ENCODE measurements around the gene HAPSTR1. TPM values are rescaled to one million over a fixed set of nuclear protein-coding genes. Genes with fewer than 3 reads are reported as not detected.
"Not testable (repeated sequence)": the region's sequence is repeated elsewhere in the genome, so short reads cannot be mapped to it uniquely, and the experiment has no call there.

The HAPSTR1 gene
- polyA plus RNA-seq, 2 of the 4 experiments (the other 2 are of a cell fraction) = 22.4 to 36.9 TPM

- Histone ChIP-seq H3K27ac (no peak overlapping the region), H3K4me3 (no peak overlapping the region), H3K9me3 (peaks cover 15% of the 10 kb centered on the region; the same call in 2 of the 3 replicates), H3K4me1 (peaks cover 6% of the 10 kb centered on the region), H3K4me2 (no peak overlapping the region)
- FAIRE-seq (no peak), ATAC-seq (no peak), DNase-seq (ENCODE audit: low read depth in 1 of 2, low spot score in 1 of 2) (no peak)
- WGBS (ENCODE audit: missing lambda C conversion rate) = 92% methylated on average over 7 of the region's 7 CpGs
- CTCF ChIA-PET = no interaction called here
- TF ChIP-seq CBX8 (IDR thresholded peaks at IDR 0.05) (no peak), MAX (IDR thresholded peaks at IDR 0.05) (no peak), EHF (CRISPR knock-in tag; IDR thresholded peaks at IDR 0.05) (no peak), NR3C1 (IDR thresholded peaks at IDR 0.05) (no peak), FOSL2 (IDR thresholded peaks at IDR 0.05) (no peak), FOSL2 (CRISPR knock-in tag; IDR thresholded peaks at IDR 0.05) (no peak), PHF8 (IDR thresholded peaks at IDR 0.05; ENCODE audit: borderline replicate concordance, low read depth) (no peak), KDM1A (IDR thresholded peaks at IDR 0.05; ENCODE audit: low read depth) (no peak), ZC3H11A (IDR thresholded peaks at IDR 0.05) (no peak), USF2 (IDR thresholded peaks at IDR 0.05) (no peak), FOXS1 (CRISPR knock-in tag; IDR thresholded peaks at IDR 0.05) (no peak), ESRRA (IDR thresholded peaks at IDR 0.05; ENCODE audit: borderline replicate concordance, low read length) (no peak), ATOH8 (CRISPR knock-in tag; IDR thresholded peaks at IDR 0.05; ENCODE audit: low read depth) (no peak), HES2 (IDR thresholded peaks at IDR 0.05) (no peak), RFX5 (IDR thresholded peaks at IDR 0.05) (no peak), ELK1 (IDR thresholded peaks at IDR 0.05; ENCODE audit: low read depth, low read length) (no peak), SMC3 (IDR thresholded peaks at IDR 0.05) (no peak), HOXA7 (CRISPR knock-in tag; IDR thresholded peaks at IDR 0.05) (no peak)
- POLR2A ChIA-PET = interaction anchor here (1.3 kb wide), 1 partner anchor 9 kb away, joined by 10 read pairs; the partner anchor contains the start of gene HAPSTR1
Measured at GRCh38 chr16:9082422-9082821, 9.0 kb upstream of the HAPSTR1 start.

- H3K27ac ChIP-seq; DNase-seq (ENCODE audit: low read depth in 1 of 2, low spot score in 1 of 2); H3K4me3 ChIP-seq; H3K9me3 ChIP-seq; FAIRE-seq; H3K4me1 ChIP-seq; POLR2A ChIA-PET; H3K4me2 ChIP-seq; ATAC-seq: not testable (repeated sequence)
- WGBS (ENCODE audit: missing lambda C conversion rate) = 86% methylated on average over 7 of the region's 7 CpGs
- CTCF ChIA-PET = interaction anchor here (0.6 kb wide), 1 partner anchor 266 kb away, joined by 3 read pairs; no protein-coding TSS in a partner anchor
Measured at GRCh38 chr16:9087733-9088132, 3.7 kb upstream of the HAPSTR1 start.

- no peak overlapping the region for H3K4me3 ChIP-seq
- H3K4me2 ChIP-seq = no peak overlapping the region
- ATAC-seq (no peak), DNase-seq (ENCODE audit: low read depth in 1 of 2, low spot score in 1 of 2) (no peak), FAIRE-seq (no peak)
- H3K4me1 ChIP-seq = peaks cover 12% of the 10 kb centered on the region
- 80% methylated on average over 10 of the region's 10 CpGs for WGBS (ENCODE audit: missing lambda C conversion rate)
- no peak overlapping the region for H3K27ac ChIP-seq
- CTCF ChIA-PET = no interaction called here
- H3K9me3 ChIP-seq = no peaks in the 10 kb centered on the region
- POLR2A ChIA-PET = no interaction called here
- TF ChIP-seq ZNF302 (CRISPR knock-in tag; IDR thresholded peaks at IDR 0.05) (no peak), CHD2 (IDR thresholded peaks at IDR 0.05; ENCODE audit: low read length, partially characterized antibody) (no peak), ZSCAN20 (CRISPR knock-in tag; IDR thresholded peaks at IDR 0.05) (no peak), FOXS1 (CRISPR knock-in tag; IDR thresholded peaks at IDR 0.05) (no peak), CBX8 (IDR thresholded peaks at IDR 0.05) (no peak), MAFK (IDR thresholded peaks at IDR 0.05; ENCODE audit: partially characterized antibody) (no peak), ZC3H11A (IDR thresholded peaks at IDR 0.05) (no peak), NFE2L2 (conservative IDR thresholded peaks at IDR 0.05; ENCODE audit: low read length) (no peak), FOSB (CRISPR knock-in tag; IDR thresholded peaks at IDR 0.05) (no peak), JUNB (IDR thresholded peaks at IDR 0.05) (no peak), RARB (CRISPR knock-in tag; IDR thresholded peaks at IDR 0.05) (no peak), REST (IDR thresholded peaks at IDR 0.05) (no peak), PHF8 (IDR thresholded peaks at IDR 0.05; ENCODE audit: borderline replicate concordance, low read depth) (no peak), CBX2 (IDR thresholded peaks at IDR 0.05; ENCODE audit: borderline replicate concordance, low read depth) (no peak), RAD21 (conservative IDR thresholded peaks at IDR 0.05 in 1 of 2, IDR thresholded peaks at IDR 0.05 in 1 of 2) (no peak)
Measured at GRCh38 chr16:9088848-9089247, 2.6 kb upstream of the HAPSTR1 start.

Measured in A549 (cell line).